T-helper 17 cell (primary cell): Measurements from ENCODE around the gene CCDC63. TPM values are rescaled to one million over a fixed set of nuclear protein-coding genes. Genes with fewer than 3 reads are reported as not detected.

Experiments
- ATAC-seq: fragments of 150-1000 bp; cut with Tn5 transposase; 2 replicates; pipeline ENCODE4 v1.10.0; 2021; ENCODE audit warnings: mild to moderate bottlenecking, moderate library complexity
- DNase-seq, 3 donors: peaks; one replicate each; pipeline versions ENCODE4 v3.0.0 to v3.0.0-alpha.2; 2020 to 2021
- H3K9me3 ChIP-seq: one replicate; pipeline ENCODE4 v1.7.0; 2013; ENCODE audit warnings: low read length, mild to moderate bottlenecking; ENCODE audit not compliant: control insufficient read depth, poor library complexity, severe bottlenecking
- H3K27ac Mint-ChIP-seq: one replicate; pipeline ENCODE4 v1.8.0; 2022; ENCODE audit warnings: mild to moderate bottlenecking, moderate library complexity, mixed read lengths
- H3K27me3 Mint-ChIP-seq: one replicate; pipeline ENCODE4 v1.8.0; 2022; ENCODE audit warnings: mixed read lengths
- H3K36me3 Mint-ChIP-seq: one replicate; pipeline ENCODE4 v1.8.0; 2022; ENCODE audit warnings: low read depth, mixed read lengths
- H3K4me1 Mint-ChIP-seq: one replicate; pipeline ENCODE4 v1.8.0; 2022; ENCODE audit warnings: mild to moderate bottlenecking, mixed read lengths
- H3K4me3 Mint-ChIP-seq: one replicate; pipeline ENCODE4 v1.8.0; 2022; ENCODE audit warnings: mild to moderate bottlenecking, moderate library complexity, mixed read lengths
- total RNA-seq, 4 donors: library from RNA in 2 of 4; stranded (reverse) in 2 of 4; gene quantifications; one replicate each; pipeline ENCODE4 v1.2.3 and lab custom pipeline; 2022 to 2026

Gene CCDC63
- not detected for total RNA-seq
- 0 to 0.12 reads per million in 2 donors for total RNA-seq (lab: John Stamatoyannopoulos, UW)

- Mint-ChIP-seq H3K4me1 (peaks cover 5% of the 10 kb centered on the region), H3K27me3 (peaks cover 51% of the 10 kb centered on the region), H3K36me3 (no peaks in the 10 kb centered on the region), H3K27ac (no peak within 1 kb of the TSS), H3K4me3 (peak within 1 kb of the TSS; percentile 81)
- DNase-seq, result peak in 1 of 3 donors; percentile 14
- H3K9me3 ChIP-seq, result no peaks in the 10 kb centered on the region
- ATAC-seq, result peak; percentile 56
Measured at GRCh38 chr12:110846615-110847566, at the start of gene CCDC63. CCDC63 (plus strand) TSS chr12:110846987; CDS start chr12:110852955, 5,968 bp downstream.

- H3K27ac Mint-ChIP-seq, result no peak overlapping the region
- H3K4me3 Mint-ChIP-seq, result no peak overlapping the region
- no peaks in the 10 kb centered on the region for H3K27me3 Mint-ChIP-seq
- peaks cover 2% of the 10 kb centered on the region for H3K4me1 Mint-ChIP-seq
- ATAC-seq, result no peak
- H3K9me3 ChIP-seq, result no peaks in the 10 kb centered on the region
- no peak for DNase-seq
- H3K36me3 Mint-ChIP-seq, result no peaks in the 10 kb centered on the region
Measured at GRCh38 chr12:110798461-110798860, 48.3 kb upstream of the CCDC63 start.

GRCh38 chr12:110802489-110802888 is 44.3 kb upstream of the CCDC63 start:
- Mint-ChIP-seq H3K27ac (no peak overlapping the region), H3K27me3 (no peaks in the 10 kb centered on the region), H3K4me3 (no peak overlapping the region), H3K36me3 (no peaks in the 10 kb centered on the region), H3K4me1 (peaks cover 3% of the 10 kb centered on the region)
- ATAC-seq (no peak), DNase-seq (no peak)
- peaks cover 5% of the 10 kb centered on the region for H3K9me3 ChIP-seq

- peaks cover 5% of the 10 kb centered on the region for H3K9me3 ChIP-seq
- Mint-ChIP-seq H3K27ac (no peak overlapping the region), H3K4me3 (no peak overlapping the region), H3K36me3 (no peaks in the 10 kb centered on the region), H3K4me1 (peaks cover 3% of the 10 kb centered on the region), H3K27me3 (no peaks in the 10 kb centered on the region)
- DNase-seq, result no peak
- no peak for ATAC-seq
Measured at GRCh38 chr12:110804406-110804805, 42.4 kb upstream of the CCDC63 start.

- no peak overlapping the region for H3K27ac Mint-ChIP-seq
- H3K27me3 Mint-ChIP-seq, result no peaks in the 10 kb centered on the region
- DNase-seq (no peak), ATAC-seq (no peak)
- H3K4me3 Mint-ChIP-seq, result no peak overlapping the region
- peaks cover 5% of the 10 kb centered on the region for H3K9me3 ChIP-seq
- peaks cover 12% of the 10 kb centered on the region for H3K4me1 Mint-ChIP-seq
- no peaks in the 10 kb centered on the region for H3K36me3 Mint-ChIP-seq
Measured at GRCh38 chr12:110807640-110808039, 39.1 kb upstream of the CCDC63 start.

- peaks cover 5% of the 10 kb centered on the region for H3K9me3 ChIP-seq
- Mint-ChIP-seq H3K27ac (no peak overlapping the region), H3K4me1 (peaks cover 12% of the 10 kb centered on the region), H3K27me3 (peaks cover 5% of the 10 kb centered on the region), H3K4me3 (no peak overlapping the region), H3K36me3 (no peaks in the 10 kb centered on the region)
- ATAC-seq, result no peak
- DNase-seq, result no peak
Measured at GRCh38 chr12:110809149-110809548, 37.6 kb upstream of the CCDC63 start.

- Mint-ChIP-seq H3K36me3 (no peaks in the 10 kb centered on the region), H3K27ac (no peak overlapping the region), H3K4me1 (peaks cover 12% of the 10 kb centered on the region), H3K27me3 (peaks cover 5% of the 10 kb centered on the region), H3K4me3 (no peak overlapping the region)
- no peaks in the 10 kb centered on the region for H3K9me3 ChIP-seq
- ATAC-seq (no peak), DNase-seq (no peak)
Measured at GRCh38 chr12:110811972-110812371, 34.8 kb upstream of the CCDC63 start.

- H3K27ac Mint-ChIP-seq, result no peak overlapping the region
- H3K9me3 ChIP-seq, result no peaks in the 10 kb centered on the region
- H3K4me1 Mint-ChIP-seq, result peaks cover 12% of the 10 kb centered on the region
- no peak overlapping the region for H3K4me3 Mint-ChIP-seq
- H3K27me3 Mint-ChIP-seq, result peaks cover 5% of the 10 kb centered on the region
- ATAC-seq (no peak), DNase-seq (no peak)
- H3K36me3 Mint-ChIP-seq, result no peaks in the 10 kb centered on the region
Measured at GRCh38 chr12:110813285-110813684, 33.5 kb upstream of the CCDC63 start.

- DNase-seq, result no peak
- H3K4me3 Mint-ChIP-seq, result no peak overlapping the region
- H3K27me3 Mint-ChIP-seq, result peaks cover 5% of the 10 kb centered on the region
- H3K9me3 ChIP-seq, result no peaks in the 10 kb centered on the region
- no peak overlapping the region for H3K27ac Mint-ChIP-seq
- ATAC-seq, result no peak
- peaks cover 12% of the 10 kb centered on the region for H3K4me1 Mint-ChIP-seq
- H3K36me3 Mint-ChIP-seq, result no peaks in the 10 kb centered on the region
Measured at GRCh38 chr12:110813756-110814155, 33.0 kb upstream of the CCDC63 start.

- Mint-ChIP-seq H3K27me3 (peaks cover 5% of the 10 kb centered on the region), H3K27ac (peak overlapping the region; percentile 34), H3K4me3 (no peak overlapping the region), H3K36me3 (no peaks in the 10 kb centered on the region), H3K4me1 (peaks cover 6% of the 10 kb centered on the region)
- DNase-seq (no peak), ATAC-seq (no peak)
- H3K9me3 ChIP-seq, result no peaks in the 10 kb centered on the region
Measured at GRCh38 chr12:110816248-110816647, 30.5 kb upstream of the CCDC63 start.

GRCh38 chr12:110816779-110817178 is 30.0 kb upstream of the CCDC63 start:
- no peak for DNase-seq
- H3K27me3 Mint-ChIP-seq, result peaks cover 5% of the 10 kb centered on the region
- H3K36me3 Mint-ChIP-seq, result no peaks in the 10 kb centered on the region
- H3K27ac Mint-ChIP-seq, result peak overlapping the region; percentile 34
- H3K4me3 Mint-ChIP-seq, result no peak overlapping the region
- H3K4me1 Mint-ChIP-seq, result peaks cover 4% of the 10 kb centered on the region
- H3K9me3 ChIP-seq, result no peaks in the 10 kb centered on the region
- ATAC-seq, result no peak

- Mint-ChIP-seq H3K36me3 (no peaks in the 10 kb centered on the region), H3K27me3 (peaks cover 9% of the 10 kb centered on the region), H3K4me1 (no peaks in the 10 kb centered on the region), H3K4me3 (no peak overlapping the region), H3K27ac (no peak overlapping the region)
- H3K9me3 ChIP-seq, result no peaks in the 10 kb centered on the region
- no peak for DNase-seq
- ATAC-seq, result no peak
Measured at GRCh38 chr12:110818511-110818910, 28.3 kb upstream of the CCDC63 start.

- DNase-seq (no peak), ATAC-seq (no peak)
- H3K36me3 Mint-ChIP-seq, result no peaks in the 10 kb centered on the region
- H3K27me3 Mint-ChIP-seq, result peaks cover 12% of the 10 kb centered on the region
- H3K9me3 ChIP-seq, result no peaks in the 10 kb centered on the region
- H3K27ac Mint-ChIP-seq, result no peak overlapping the region
- H3K4me1 Mint-ChIP-seq, result no peaks in the 10 kb centered on the region
- no peak overlapping the region for H3K4me3 Mint-ChIP-seq
Measured at GRCh38 chr12:110819150-110819549, 27.6 kb upstream of the CCDC63 start.

GRCh38 chr12:110819646-110820045 is 27.1 kb upstream of the CCDC63 start:
- DNase-seq, result no peak
- H3K9me3 ChIP-seq, result no peaks in the 10 kb centered on the region
- H3K36me3 Mint-ChIP-seq, result no peaks in the 10 kb centered on the region
- H3K4me3 Mint-ChIP-seq, result no peak overlapping the region
- no peak for ATAC-seq
- peaks cover 12% of the 10 kb centered on the region for H3K27me3 Mint-ChIP-seq
- H3K4me1 Mint-ChIP-seq, result no peaks in the 10 kb centered on the region
- H3K27ac Mint-ChIP-seq, result no peak overlapping the region
